AG04450 (cell line): ENCODE data around the gene PNPLA5. TPM values are rescaled to one million over a fixed set of nuclear protein-coding genes. Genes with fewer than 3 reads are reported as not detected.

Experiments used
- CTCF ChIA-PET: fragments of 300-600, 350-600 bp; formaldehyde crosslinking; extraction: SDS; loops from one replicate; lab custom pipeline; 2022; ENCODE audit warnings: antibody characterized with exemption, inconsistent platforms; lab: Charles Lee
- POLR2A ChIA-PET: fragments of 350-600 bp; formaldehyde crosslinking; extraction: SDS; loops from one replicate; lab custom pipeline; 2021; ENCODE audit warnings: antibody characterized with exemption, inconsistent platforms; lab: Yijun Ruan, JAX
- DNase-seq: peaks from one replicate; pipeline ENCODE4 v3.0.0-alpha.2; 2011; ENCODE audit warnings: low read depth, low spot score
- H3K27ac ChIP-seq: one replicate; pipeline ENCODE4 v1.5.1; 2012; ENCODE audit warnings: low read depth, low read length, control low read depth
- H3K27me3 ChIP-seq: one replicate; pipeline ENCODE4 v1.6.0; 2012; ENCODE audit warnings: low read length; ENCODE audit not compliant: control insufficient read depth, insufficient read depth
- H3K4me3 ChIP-seq: 2 replicates; pipeline ENCODE4 v1.5.1; 2011; ENCODE audit warnings: mild to moderate bottlenecking, low read depth, low read length, control low read depth
- H3K9me3 ChIP-seq: 2 replicates; pipeline ENCODE4 v1.5.1; 2012; ENCODE audit warnings: low read length; ENCODE audit not compliant: control insufficient read depth, insufficient read depth
- CTCF ChIP-seq: IDR thresholded peaks from 2 replicates; pipeline ENCODE4 v1.5.1; 2011; ENCODE audit warnings: low read depth, low read length, control low read depth, inconsistent platforms
- polyA plus RNA-seq: library from polyadenylated mRNA; depleted of rRNA; stranded (reverse); fragments of >200 nt; gene quantifications from 2 replicates; pipeline ENCODE4 v1.2.3, GENCODE V29; 2011

Gene PNPLA5
- polyA plus RNA-seq, 1 experiment, result 0.12 TPM

GRCh38 chr22:43844560-43845545 lies 47.0 kb downstream of the PNPLA5 start:
- POLR2A ChIA-PET, result no interaction called here
- TF ChIP-seq CTCF, result no peak
- H3K9me3 ChIP-seq, result no peaks in the 10 kb centered on the region; the same call in 1 of the 2 replicates
- H3K4me3 ChIP-seq, result no peak overlapping the region
- no peak for DNase-seq
- H3K27me3 ChIP-seq, result peaks cover 15% of the 10 kb centered on the region
- H3K27ac ChIP-seq, result no peak overlapping the region
- CTCF ChIA-PET, result no interaction called here

GRCh38 chr22:43843783-43844530 lies 47.9 kb downstream of the PNPLA5 start:
- CTCF ChIA-PET, result no interaction called here
- Histone ChIP-seq H3K4me3 (no peak overlapping the region), H3K27me3 (peaks cover 11% of the 10 kb centered on the region), H3K27ac (no peak overlapping the region), H3K9me3 (no peaks in the 10 kb centered on the region; the same call in 1 of the 2 replicates)
- no peak for DNase-seq
- POLR2A ChIA-PET, result no interaction called here
- no peak for TF ChIP-seq CTCF

DNA sequence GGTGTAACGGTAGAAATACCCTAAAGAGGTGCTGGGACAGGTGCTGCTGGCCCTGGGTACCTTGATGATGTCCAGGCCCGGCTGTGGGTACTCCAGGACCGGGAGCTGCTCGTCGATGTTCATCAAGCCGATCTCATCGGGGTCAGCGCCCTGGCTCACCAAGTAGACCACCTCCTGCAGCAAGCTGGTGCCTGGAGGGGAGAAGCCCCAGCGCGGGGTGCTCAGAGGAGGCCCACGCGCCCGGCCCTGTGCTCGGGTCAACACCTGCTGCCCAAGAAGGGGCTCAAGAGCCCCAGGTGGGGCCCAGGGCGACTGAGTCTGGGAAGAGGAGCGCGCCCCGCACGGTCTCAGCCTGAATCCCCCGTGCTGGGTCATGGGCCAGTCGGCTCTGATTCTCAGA lies 50.1 kb downstream of the PNPLA5 start:
- H3K9me3 ChIP-seq, result no peaks in the 10 kb centered on the region; the same call in 1 of the 2 replicates
- CTCF ChIA-PET, result no interaction called here
- TF ChIP-seq CTCF, result no peak
- no peak overlapping the region for H3K4me3 ChIP-seq
- DNase-seq, result no peak
- no peak overlapping the region for H3K27ac ChIP-seq
- POLR2A ChIA-PET, result no interaction called here
- peaks cover 11% of the 10 kb centered on the region for H3K27me3 ChIP-seq

GRCh38 chr22:43840851-43841250 lies 51.0 kb downstream of the PNPLA5 start:
- CTCF ChIA-PET, result no interaction called here
- no peak for TF ChIP-seq CTCF
- POLR2A ChIA-PET, result no interaction called here
- Histone ChIP-seq H3K4me3 (no peak overlapping the region), H3K27ac (no peak overlapping the region), H3K27me3 (peaks cover 12% of the 10 kb centered on the region), H3K9me3 (no peaks in the 10 kb centered on the region; the same call in 1 of the 2 replicates)
- DNase-seq, result no peak
